ENCODE measurements around the gene ANKRD29.

ANKRD29 gene

GRCh38 chr18:23568281-23569138 is 94.2 kb downstream of the ANKRD29 start:
- no peak overlapping the region for H3K14ac ChIP-seq (ENCODE audit: low read length)
- no peak overlapping the region for H3K4me3 ChIP-seq (ENCODE audit: low read depth, low read length)
- H3K4me1 ChIP-seq (ENCODE audit: control insufficient read depth in 1 of 2, insufficient read depth in 2 of 2, low read length in 2 of 2) = peaks cover 4 to 5% of the 10 kb centered on the region in 2 experiments
- H3K4ac ChIP-seq (ENCODE audit: low read depth, low read length) = no peak overlapping the region
- no peak overlapping the region for H2BK12ac ChIP-seq (ENCODE audit: low read length)
- H3K18ac ChIP-seq (ENCODE audit: low read length) = no peak overlapping the region
- H3K36me3 ChIP-seq (ENCODE audit: control insufficient read depth in 1 of 2, insufficient read depth in 2 of 2, low read length in 2 of 2) = peaks cover 13 to 17% of the 10 kb centered on the region in 2 experiments
- no peaks in the 10 kb centered on the region for H3K79me1 ChIP-seq (ENCODE audit: low read length)
- no peak overlapping the region for H4K8ac ChIP-seq (ENCODE audit: low read depth, low read length)
- no peaks in the 10 kb centered on the region for H3K79me2 ChIP-seq (ENCODE audit: control insufficient read depth, insufficient read depth, low read length, poor library complexity)
- no CpG with 5 or more reads among the region's 7 CpGs for WGBS (ENCODE audit: extremely low coverage, insufficient coverage, insufficient read length)
- no peak overlapping the region for H3K27ac ChIP-seq (ENCODE audit: low read depth, low read length)
- no peak overlapping the region for H2BK5ac ChIP-seq (ENCODE audit: low read depth, low read length, poor library complexity)
- H3K27me3 ChIP-seq (ENCODE audit: insufficient read depth, low read length) = no peaks in the 10 kb centered on the region
- H3K9ac ChIP-seq (ENCODE audit: low read length) = no peak overlapping the region
- H2AFZ ChIP-seq (ENCODE audit: insufficient read depth, low read length, poor library complexity) = no peak overlapping the region
- H4K91ac ChIP-seq (ENCODE audit: low read depth, low read length) = no peak overlapping the region
- H3K4me2 ChIP-seq (ENCODE audit: low read length) = no peak overlapping the region
- DNase-seq = no peak
- H3K23ac ChIP-seq (ENCODE audit: low read length) = no peak overlapping the region
- H2AK5ac ChIP-seq (ENCODE audit: low read length) = no peak overlapping the region
- H4K12ac ChIP-seq (ENCODE audit: low read depth, low read length) = no peak overlapping the region
- no peak overlapping the region for H2BK120ac ChIP-seq (ENCODE audit: insufficient read depth, low read length, poor library complexity)
- H3K9me3 ChIP-seq (ENCODE audit: insufficient read depth, low read depth, low read length) = no peaks in the 10 kb centered on the region

- Histone ChIP-seq H3K23ac (ENCODE audit: low read length) (no peak overlapping the region), H3K79me2 (ENCODE audit: control insufficient read depth, insufficient read depth, low read length, poor library complexity) (no peaks in the 10 kb centered on the region), H3K4me1 (ENCODE audit: control insufficient read depth in 1 of 2, insufficient read depth in 2 of 2, low read length in 2 of 2) (peaks cover 4 to 5% of the 10 kb centered on the region in 2 experiments), H3K36me3 (ENCODE audit: control insufficient read depth in 1 of 2, insufficient read depth in 2 of 2, low read length in 2 of 2) (peaks cover 13 to 17% of the 10 kb centered on the region in 2 experiments), H3K4ac (ENCODE audit: low read depth, low read length) (no peak overlapping the region), H3K27me3 (ENCODE audit: insufficient read depth, low read length) (no peaks in the 10 kb centered on the region), H3K4me2 (ENCODE audit: low read length) (no peak overlapping the region), H3K4me3 (ENCODE audit: low read depth, low read length) (no peak overlapping the region), H2BK5ac (ENCODE audit: low read depth, low read length, poor library complexity) (no peak overlapping the region), H2BK120ac (ENCODE audit: insufficient read depth, low read length, poor library complexity) (no peak overlapping the region), H3K27ac (ENCODE audit: low read depth, low read length) (no peak overlapping the region), H2BK12ac (ENCODE audit: low read length) (no peak overlapping the region), H2AK5ac (ENCODE audit: low read length) (no peak overlapping the region), H2AFZ (ENCODE audit: insufficient read depth, low read length, poor library complexity) (no peak overlapping the region), H4K8ac (ENCODE audit: low read depth, low read length) (no peak overlapping the region), H3K9ac (ENCODE audit: low read length) (no peak overlapping the region), H3K79me1 (ENCODE audit: low read length) (no peaks in the 10 kb centered on the region), H4K91ac (ENCODE audit: low read depth, low read length) (no peak overlapping the region), H3K18ac (ENCODE audit: low read length) (no peak overlapping the region), H3K14ac (ENCODE audit: low read length) (no peak overlapping the region), H3K9me3 (ENCODE audit: insufficient read depth, low read depth, low read length) (no peaks in the 10 kb centered on the region), H4K12ac (ENCODE audit: low read depth, low read length) (no peak overlapping the region)
- WGBS (ENCODE audit: extremely low coverage, insufficient coverage, insufficient read length) = no CpG with 5 or more reads among the region's 3 CpGs
- no peak for DNase-seq
These were observed 95.0 kb downstream of the ANKRD29 start for GRCh38 chr18:23567671-23568070.

DNA sequence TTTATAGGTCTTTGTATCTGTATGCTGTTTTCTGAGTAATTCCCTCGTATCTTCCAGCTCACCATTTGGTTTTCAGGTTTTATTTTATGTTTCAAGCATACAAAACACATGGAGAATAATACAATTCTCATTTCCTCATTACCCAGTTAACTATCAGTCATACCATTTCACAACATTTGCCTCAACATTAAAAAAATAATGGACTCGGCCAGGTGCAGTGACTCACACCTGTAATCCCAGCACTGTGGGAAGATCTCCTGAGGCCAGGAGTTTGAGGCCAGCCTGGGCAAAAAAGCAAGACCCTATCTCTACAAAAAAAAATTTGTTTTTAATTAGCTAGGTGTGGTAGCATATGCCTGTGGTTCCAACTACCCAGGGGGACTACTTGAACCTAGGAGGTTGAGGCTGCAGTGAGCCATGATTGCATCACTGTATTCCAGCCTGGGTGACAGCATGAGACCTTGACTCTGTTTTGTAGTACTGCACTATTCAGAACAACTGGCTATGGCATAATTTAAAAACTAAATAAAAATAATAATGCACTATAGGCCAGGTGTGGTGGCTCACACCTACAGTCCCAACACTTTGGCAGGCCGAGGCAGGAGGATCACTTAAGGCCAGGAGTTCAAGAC is 96.7 kb downstream of the ANKRD29 start:
- no peak overlapping the region for H3K14ac ChIP-seq (ENCODE audit: low read length)
- no peaks in the 10 kb centered on the region for H3K79me1 ChIP-seq (ENCODE audit: low read length)
- WGBS (ENCODE audit: extremely low coverage, insufficient coverage, insufficient read length) = no CpG with 5 or more reads among the region's 3 CpGs
- H2BK120ac ChIP-seq (ENCODE audit: insufficient read depth, low read length, poor library complexity) = no peak overlapping the region
- H3K4me1 ChIP-seq (ENCODE audit: control insufficient read depth in 1 of 2, insufficient read depth in 2 of 2, low read length in 2 of 2) = no peaks in the 10 kb centered on the region
- no peaks in the 10 kb centered on the region for H3K27me3 ChIP-seq (ENCODE audit: insufficient read depth, low read length)
- H4K12ac ChIP-seq (ENCODE audit: low read depth, low read length) = no peak overlapping the region
- H3K9me3 ChIP-seq (ENCODE audit: insufficient read depth, low read depth, low read length) = no peaks in the 10 kb centered on the region
- no peak overlapping the region for H4K8ac ChIP-seq (ENCODE audit: low read depth, low read length)
- no peak overlapping the region for H3K4me3 ChIP-seq (ENCODE audit: low read depth, low read length)
- H3K18ac ChIP-seq (ENCODE audit: low read length) = no peak overlapping the region
- no peaks in the 10 kb centered on the region for H3K79me2 ChIP-seq (ENCODE audit: control insufficient read depth, insufficient read depth, low read length, poor library complexity)
- DNase-seq = peak in 1 of 2 donors; percentile 44
- H3K27ac ChIP-seq (ENCODE audit: low read depth, low read length) = no peak overlapping the region
- no peak overlapping the region for H3K9ac ChIP-seq (ENCODE audit: low read length)
- no peak overlapping the region for H3K4ac ChIP-seq (ENCODE audit: low read depth, low read length)
- peaks cover 17 to 23% of the 10 kb centered on the region in 2 experiments for H3K36me3 ChIP-seq (ENCODE audit: control insufficient read depth in 1 of 2, insufficient read depth in 2 of 2, low read length in 2 of 2)
- H3K4me2 ChIP-seq (ENCODE audit: low read length) = no peak overlapping the region
- H2BK5ac ChIP-seq (ENCODE audit: low read depth, low read length, poor library complexity) = no peak overlapping the region
- H3K23ac ChIP-seq (ENCODE audit: low read length) = no peak overlapping the region
- H2AK5ac ChIP-seq (ENCODE audit: low read length) = no peak overlapping the region
- no peak overlapping the region for H2BK12ac ChIP-seq (ENCODE audit: low read length)
- H2AFZ ChIP-seq (ENCODE audit: insufficient read depth, low read length, poor library complexity) = no peak overlapping the region
- no peak overlapping the region for H4K91ac ChIP-seq (ENCODE audit: low read depth, low read length)

- WGBS (ENCODE audit: extremely low coverage, insufficient coverage, insufficient read length) = no CpG with 5 or more reads among the region's 2 CpGs
- DNase-seq = no peak
These were observed 99.2 kb downstream of the ANKRD29 start for GRCh38 chr18:23563377-23564043.

More at GRCh38 chr18:23563377-23564043, 99.2 kb downstream of the ANKRD29 start:
- no peak overlapping the region for H3K9ac ChIP-seq (ENCODE audit: low read length)
- H4K91ac ChIP-seq (ENCODE audit: low read depth, low read length) = no peak overlapping the region
- H3K18ac ChIP-seq (ENCODE audit: low read length) = no peak overlapping the region
- H2AK5ac ChIP-seq (ENCODE audit: low read length) = no peak overlapping the region
- H3K4me1 ChIP-seq (ENCODE audit: control insufficient read depth in 1 of 2, insufficient read depth in 2 of 2, low read length in 2 of 2) = no peaks in the 10 kb centered on the region
- H3K36me3 ChIP-seq (ENCODE audit: control insufficient read depth in 1 of 2, insufficient read depth in 2 of 2, low read length in 2 of 2) = peaks cover 19 to 31% of the 10 kb centered on the region in 2 experiments
- H3K23ac ChIP-seq (ENCODE audit: low read length) = no peak overlapping the region
- H3K4me3 ChIP-seq (ENCODE audit: low read depth, low read length) = no peak overlapping the region
- H3K27ac ChIP-seq (ENCODE audit: low read depth, low read length) = no peak overlapping the region
- no peak overlapping the region for H2BK5ac ChIP-seq (ENCODE audit: low read depth, low read length, poor library complexity)
- H3K9me3 ChIP-seq (ENCODE audit: insufficient read depth, low read depth, low read length) = no peaks in the 10 kb centered on the region
- H3K79me1 ChIP-seq (ENCODE audit: low read length) = no peaks in the 10 kb centered on the region
- no peaks in the 10 kb centered on the region for H3K27me3 ChIP-seq (ENCODE audit: insufficient read depth, low read length)
- no peak overlapping the region for H2BK12ac ChIP-seq (ENCODE audit: low read length)
- no peak overlapping the region for H2AFZ ChIP-seq (ENCODE audit: insufficient read depth, low read length, poor library complexity)
- no peaks in the 10 kb centered on the region for H3K79me2 ChIP-seq (ENCODE audit: control insufficient read depth, insufficient read depth, low read length, poor library complexity)
- no peak overlapping the region for H2BK120ac ChIP-seq (ENCODE audit: insufficient read depth, low read length, poor library complexity)
- H4K8ac ChIP-seq (ENCODE audit: low read depth, low read length) = no peak overlapping the region
- no peak overlapping the region for H3K14ac ChIP-seq (ENCODE audit: low read length)
- no peak overlapping the region for H3K4me2 ChIP-seq (ENCODE audit: low read length)
- H4K12ac ChIP-seq (ENCODE audit: low read depth, low read length) = no peak overlapping the region
- no peak overlapping the region for H3K4ac ChIP-seq (ENCODE audit: low read depth, low read length)
